ENCODE results near the gene SLC9A1.

GRCh38 chr1:27142464-27142863 lies 12.5 kb downstream of the SLC9A1 start:
- TF ChIP-seq CTCF (IDR thresholded peaks at IDR 0.05), result no peak
- no peak for TF ChIP-seq EZH2 (IDR thresholded peaks at IDR 0.05; ENCODE audit: borderline replicate concordance, insufficient read depth, low read depth, low read length, poor library complexity, severe bottlenecking)
